BE2C (cell line): ENCODE results near the gene ETNK2.
A peak's percentile ranks its signal among the peaks of the same experiment; 100 is the strongest.

Experiments
- DNase-seq: peaks from one replicate; pipeline ENCODE4 v3.0.0-alpha.2; 2020
- H3K27me3 ChIP-seq: fragments of 250-450 bp; sonication (Bioruptor Pico); 2 replicates; pipeline ENCODE4 v1.5.1; 2020; ENCODE audit warnings: mild to moderate bottlenecking
- H3K36me3 ChIP-seq: fragments of 250-450 bp; sonication (Bioruptor Pico); 2 replicates; pipeline ENCODE4 v1.5.1; 2020; ENCODE audit warnings: mild to moderate bottlenecking
- H3K4me1 ChIP-seq: fragments of 250-450 bp; sonication (Bioruptor Pico); 2 replicates; pipeline ENCODE4 v1.5.1; 2020
- H3K4me3 ChIP-seq: 2 replicates; pipeline ENCODE4 v1.5.1; 2011; ENCODE audit warnings: low read depth, low read length
- H3K9me3 ChIP-seq: fragments of 250-450 bp; sonication (Bioruptor Pico); 2 replicates; pipeline ENCODE4 v1.5.1; 2020
- TF ChIP-seq, protein P1 (sequence below): IDR thresholded peaks from 2 replicates; pipeline ENCODE4 v1.5.1; 2012; ENCODE audit warnings: mild to moderate bottlenecking, low read depth, low read length

The ETNK2 gene

DNA sequence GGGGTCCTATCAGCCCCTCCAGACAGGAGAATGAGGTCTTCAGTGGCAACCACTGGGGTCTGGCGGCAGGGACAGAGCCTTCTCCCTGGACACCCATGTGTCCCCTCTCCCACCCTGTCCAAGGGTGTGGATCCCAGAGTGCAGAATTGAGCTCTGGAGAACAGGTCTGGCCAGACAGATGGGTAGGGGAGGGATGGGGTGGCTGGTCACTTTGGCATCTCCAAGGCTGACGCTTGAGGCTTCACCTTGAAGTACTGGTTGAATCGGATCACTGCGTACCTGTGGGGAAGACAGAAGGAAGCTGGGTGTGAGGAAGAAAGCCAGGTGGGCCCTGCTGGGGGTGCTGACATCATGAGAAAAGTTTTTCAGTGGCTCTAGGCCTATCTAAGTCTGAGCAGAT lies 19.9 kb downstream of the ETNK2 start:
- TF ChIP-seq, protein P1, sequence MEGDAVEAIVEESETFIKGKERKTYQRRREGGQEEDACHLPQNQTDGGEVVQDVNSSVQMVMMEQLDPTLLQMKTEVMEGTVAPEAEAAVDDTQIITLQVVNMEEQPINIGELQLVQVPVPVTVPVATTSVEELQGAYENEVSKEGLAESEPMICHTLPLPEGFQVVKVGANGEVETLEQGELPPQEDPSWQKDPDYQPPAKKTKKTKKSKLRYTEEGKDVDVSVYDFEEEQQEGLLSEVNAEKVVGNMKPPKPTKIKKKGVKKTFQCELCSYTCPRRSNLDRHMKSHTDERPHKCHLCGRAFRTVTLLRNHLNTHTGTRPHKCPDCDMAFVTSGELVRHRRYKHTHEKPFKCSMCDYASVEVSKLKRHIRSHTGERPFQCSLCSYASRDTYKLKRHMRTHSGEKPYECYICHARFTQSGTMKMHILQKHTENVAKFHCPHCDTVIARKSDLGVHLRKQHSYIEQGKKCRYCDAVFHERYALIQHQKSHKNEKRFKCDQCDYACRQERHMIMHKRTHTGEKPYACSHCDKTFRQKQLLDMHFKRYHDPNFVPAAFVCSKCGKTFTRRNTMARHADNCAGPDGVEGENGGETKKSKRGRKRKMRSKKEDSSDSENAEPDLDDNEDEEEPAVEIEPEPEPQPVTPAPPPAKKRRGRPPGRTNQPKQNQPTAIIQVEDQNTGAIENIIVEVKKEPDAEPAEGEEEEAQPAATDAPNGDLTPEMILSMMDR = no peak
- H3K27me3 ChIP-seq = no peaks in the 10 kb centered on the region; the same call in 1 of the 2 replicates
- no peak overlapping the region for H3K4me3 ChIP-seq
- no peaks in the 10 kb centered on the region for H3K9me3 ChIP-seq
- DNase-seq = no peak
- peaks cover 15% of the 10 kb centered on the region for H3K4me1 ChIP-seq
- no peaks in the 10 kb centered on the region for H3K36me3 ChIP-seq

DNA sequence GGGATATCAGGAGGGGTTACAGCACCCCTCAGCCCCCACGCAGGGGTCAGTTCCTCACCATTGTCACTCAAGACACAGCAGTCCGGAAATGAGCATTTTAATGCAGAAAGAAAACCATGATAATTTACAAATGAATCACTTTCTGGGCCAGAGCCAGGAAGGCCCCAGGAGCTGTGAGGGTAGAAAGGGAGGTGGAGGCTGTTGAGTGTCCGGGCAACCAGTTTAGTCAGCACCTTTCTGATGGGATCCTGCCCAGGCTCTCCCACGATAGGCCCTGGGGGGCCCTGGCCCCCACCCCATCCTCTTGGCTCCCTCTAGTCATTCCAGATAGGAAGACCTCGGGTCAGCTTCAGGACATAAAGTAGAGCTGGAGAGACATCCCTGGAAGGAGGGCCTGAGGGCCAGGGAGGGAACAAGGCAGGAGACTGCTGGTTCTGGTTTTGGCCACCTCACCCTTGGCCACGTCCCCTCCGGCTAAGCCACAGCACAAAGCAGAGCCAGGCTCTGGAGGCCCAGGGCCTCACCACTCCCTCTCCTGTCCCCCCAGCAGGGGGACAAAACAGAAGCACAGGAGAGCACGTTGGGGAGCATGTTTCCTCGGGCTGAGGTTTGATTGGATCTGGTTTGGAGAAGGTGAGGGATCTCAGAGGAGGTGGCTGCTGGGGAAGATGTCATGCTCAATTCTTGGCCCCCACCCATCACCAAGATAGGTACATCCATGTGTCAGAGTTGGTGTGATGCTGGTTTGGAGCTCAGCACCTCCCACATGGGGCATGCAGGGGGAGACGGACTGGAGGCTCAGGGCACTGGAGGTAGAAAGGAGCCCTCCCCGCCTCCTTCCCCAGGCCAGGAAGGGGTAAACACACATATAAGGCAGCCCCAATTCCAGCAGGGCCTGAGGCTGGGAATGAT lies 20.6 kb downstream of the ETNK2 start:
- peaks cover 15% of the 10 kb centered on the region for H3K4me1 ChIP-seq
- H3K9me3 ChIP-seq = no peaks in the 10 kb centered on the region
- no peaks in the 10 kb centered on the region; the same call in 1 of the 2 replicates for H3K27me3 ChIP-seq
- no peak for DNase-seq
- TF ChIP-seq, protein P1 = peak; percentile 24
- H3K4me3 ChIP-seq = no peak overlapping the region
- no peaks in the 10 kb centered on the region for H3K36me3 ChIP-seq

DNA sequence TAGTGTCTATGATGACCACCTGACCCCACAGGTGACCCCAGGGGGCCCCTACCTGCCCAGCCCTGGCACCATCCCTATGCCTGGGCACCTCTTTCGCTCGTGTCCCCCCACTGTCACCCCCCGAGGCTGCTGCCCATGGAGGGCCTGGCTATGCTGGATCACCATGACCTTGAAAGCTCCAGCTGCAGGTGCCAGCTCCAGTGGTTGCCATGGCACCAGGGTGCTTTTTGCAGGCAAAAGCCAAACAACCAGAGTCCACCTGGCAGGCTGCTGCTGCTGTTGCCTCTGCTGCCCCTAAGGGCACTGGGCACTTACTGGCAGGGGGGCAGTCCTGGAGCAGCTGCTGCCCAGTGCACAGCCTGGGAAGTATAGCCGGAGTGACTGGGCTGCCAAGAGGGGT lies 21.7 kb downstream of the ETNK2 start:
- TF ChIP-seq, protein P1 = no peak
- Histone ChIP-seq H3K9me3 (no peaks in the 10 kb centered on the region), H3K27me3 (no peaks in the 10 kb centered on the region; the same call in 1 of the 2 replicates), H3K4me3 (no peak overlapping the region), H3K36me3 (no peaks in the 10 kb centered on the region), H3K4me1 (peaks cover 15% of the 10 kb centered on the region)
- peak; percentile 51 for DNase-seq

DNA sequence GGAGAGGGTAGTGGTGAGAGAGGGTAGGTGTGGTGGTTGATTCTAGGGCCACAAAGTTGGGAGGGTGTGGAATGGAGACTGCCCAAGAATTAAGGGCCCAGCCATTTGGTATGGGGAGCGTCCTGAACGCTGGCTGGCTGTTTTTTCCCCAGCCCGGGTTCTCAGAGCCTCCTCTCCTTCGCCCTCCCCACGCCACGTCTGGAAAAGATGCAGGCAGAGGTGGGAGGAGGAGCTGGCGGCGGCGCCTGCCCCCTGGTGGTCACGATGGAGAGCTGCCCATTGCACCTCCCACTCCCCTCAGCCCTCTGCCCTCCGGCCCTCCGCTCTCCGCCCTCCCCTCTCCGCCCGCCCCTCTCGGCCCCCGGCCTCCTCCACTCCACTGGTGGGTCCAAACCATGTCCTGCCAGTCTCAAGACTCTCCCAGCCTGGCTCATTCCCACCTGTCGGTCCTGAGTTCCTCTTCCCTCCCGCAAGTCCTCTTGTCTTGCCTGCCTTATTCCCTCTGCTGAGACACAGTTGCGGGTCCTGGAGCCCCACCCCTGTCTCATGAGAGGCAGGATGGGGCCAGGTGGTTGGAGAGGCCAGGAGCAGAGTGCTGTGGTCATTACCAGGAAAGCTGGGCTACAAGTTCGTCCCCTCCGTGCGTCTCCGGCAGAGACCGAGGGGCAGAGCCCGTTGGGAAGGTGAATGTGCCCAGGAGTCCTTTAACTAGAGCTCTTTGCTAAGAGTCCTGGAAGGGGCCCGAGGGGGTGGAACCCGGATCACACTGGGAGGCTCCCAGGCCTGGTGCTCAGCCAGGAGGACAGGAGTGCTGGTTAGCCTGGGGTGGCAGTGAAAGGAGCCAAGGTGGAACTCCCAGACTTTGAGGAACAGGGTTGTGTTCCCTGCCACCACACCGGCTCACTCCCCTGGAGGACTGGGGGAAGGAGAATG lies 22.6 kb downstream of the ETNK2 start:
- Histone ChIP-seq H3K4me1 (peaks cover 15% of the 10 kb centered on the region), H3K4me3 (peak overlapping the region; percentile 61)
- DNase-seq = peak; percentile 82

DNA sequence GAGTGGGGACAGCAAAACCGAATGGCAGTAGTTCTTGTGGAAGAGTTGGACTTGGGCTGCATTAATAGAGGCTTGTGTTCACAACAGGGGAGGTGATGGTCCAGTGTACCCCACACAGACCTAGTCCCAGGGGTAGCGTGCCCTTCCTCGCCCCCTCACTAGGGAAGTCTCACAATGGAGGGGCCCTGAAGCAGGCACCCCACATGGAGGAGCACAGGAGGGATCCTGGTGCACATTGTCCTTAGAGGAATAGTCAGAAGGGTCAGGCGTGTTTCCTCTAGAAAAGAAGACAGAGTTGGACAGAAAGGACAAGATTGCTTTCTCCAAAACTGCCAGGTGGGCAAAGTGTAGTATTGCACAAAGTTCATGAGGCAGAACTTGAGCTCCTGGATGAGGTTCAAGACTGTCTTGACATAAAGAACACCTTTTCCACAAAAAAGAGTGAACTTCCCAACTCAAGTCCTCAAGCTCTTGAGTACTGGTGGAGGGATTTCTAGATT lies 23.3 kb downstream of the ETNK2 start:
- TF ChIP-seq, protein P1 = no peak
- H3K4me1 ChIP-seq = peaks cover 15% of the 10 kb centered on the region
- no peaks in the 10 kb centered on the region; the same call in 1 of the 2 replicates for H3K27me3 ChIP-seq
- DNase-seq = no peak
- no peaks in the 10 kb centered on the region for H3K36me3 ChIP-seq
- H3K4me3 ChIP-seq = peak overlapping the region; percentile 61
- H3K9me3 ChIP-seq = no peaks in the 10 kb centered on the region

More for the DNA sequence above, 22.6 kb downstream of the ETNK2 start:
- TF ChIP-seq, protein P1 = peak; percentile 82
- no peaks in the 10 kb centered on the region for H3K9me3 ChIP-seq
- H3K27me3 ChIP-seq = no peaks in the 10 kb centered on the region; the same call in 1 of the 2 replicates
- no peaks in the 10 kb centered on the region for H3K36me3 ChIP-seq
